SKM-1 treated with dmso at 0.1 percent for 144 hours (cell line): ENCODE measurements around the gene SAYSD1.

Experiments
- DNase-seq: peaks from one replicate; lab custom pipeline; 2025; ENCODE audit not compliant: unreplicated experiment; lab: John Stamatoyannopoulos, UW

Gene SAYSD1

DNA sequence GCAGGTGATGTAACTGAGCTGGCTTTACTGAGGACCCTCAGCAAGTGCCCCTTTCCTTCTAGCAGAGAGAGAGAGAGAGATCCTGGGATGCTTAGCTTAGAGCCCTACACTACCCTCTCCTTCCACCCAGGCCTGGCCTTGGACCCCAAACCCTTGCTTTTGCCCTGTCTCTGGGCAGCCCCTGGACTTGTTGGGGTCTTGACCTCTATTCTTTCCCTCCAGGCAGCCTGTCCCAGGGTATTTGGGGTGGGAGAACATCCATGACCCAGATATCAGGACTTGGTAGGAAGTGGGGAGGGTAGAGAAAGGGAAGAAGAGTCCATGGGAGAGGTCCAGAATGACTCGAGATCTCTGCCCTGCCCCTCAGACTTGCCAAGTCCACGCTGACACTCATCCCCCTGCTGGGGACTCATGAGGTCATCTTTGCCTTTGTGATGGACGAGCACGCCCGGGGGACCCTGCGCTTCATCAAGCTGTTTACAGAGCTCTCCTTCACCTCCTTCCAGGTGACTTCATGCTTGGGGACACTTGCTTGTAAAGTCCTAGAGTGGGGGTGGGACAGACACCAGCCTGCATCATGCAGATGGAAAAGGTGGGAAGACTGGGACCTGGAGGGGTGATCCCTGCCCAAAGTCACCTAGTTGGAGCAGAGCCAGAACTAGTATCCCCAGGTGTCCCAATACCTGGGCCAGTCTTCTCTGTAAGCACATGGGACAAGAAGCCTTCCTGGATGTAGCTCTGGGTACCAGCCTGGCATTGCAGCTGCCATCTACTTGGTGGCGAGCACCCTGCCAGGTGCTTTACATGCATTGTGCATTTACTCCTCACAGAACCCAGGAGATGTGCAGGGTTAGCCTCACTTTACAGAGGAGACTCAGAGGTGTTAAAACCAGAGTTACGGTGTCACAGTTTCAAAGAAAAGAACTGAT, 35.5 kb downstream of the SAYSD1 start:
- no peak for DNase-seq

DNA sequence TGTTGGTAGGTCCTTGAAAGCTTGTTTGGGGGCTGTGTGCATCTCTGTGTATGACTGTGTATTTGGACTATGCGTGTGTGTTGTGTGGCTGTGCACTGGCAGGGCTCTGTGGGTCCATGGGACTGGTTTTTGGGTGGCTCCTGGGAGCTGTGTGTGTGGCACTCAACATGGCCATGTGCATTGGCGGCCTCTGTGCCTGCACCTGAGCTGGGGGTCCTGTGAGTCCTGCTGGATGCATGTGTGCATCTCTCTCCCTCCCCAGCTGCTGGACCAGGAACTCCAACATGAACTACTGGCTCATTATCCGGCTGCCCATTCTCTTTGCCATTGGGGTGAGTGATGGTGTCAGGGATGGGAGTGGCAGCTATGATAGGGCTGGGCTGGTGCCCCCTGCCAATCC, 36.3 kb downstream of the SAYSD1 start:
- no peak for DNase-seq

DNA sequence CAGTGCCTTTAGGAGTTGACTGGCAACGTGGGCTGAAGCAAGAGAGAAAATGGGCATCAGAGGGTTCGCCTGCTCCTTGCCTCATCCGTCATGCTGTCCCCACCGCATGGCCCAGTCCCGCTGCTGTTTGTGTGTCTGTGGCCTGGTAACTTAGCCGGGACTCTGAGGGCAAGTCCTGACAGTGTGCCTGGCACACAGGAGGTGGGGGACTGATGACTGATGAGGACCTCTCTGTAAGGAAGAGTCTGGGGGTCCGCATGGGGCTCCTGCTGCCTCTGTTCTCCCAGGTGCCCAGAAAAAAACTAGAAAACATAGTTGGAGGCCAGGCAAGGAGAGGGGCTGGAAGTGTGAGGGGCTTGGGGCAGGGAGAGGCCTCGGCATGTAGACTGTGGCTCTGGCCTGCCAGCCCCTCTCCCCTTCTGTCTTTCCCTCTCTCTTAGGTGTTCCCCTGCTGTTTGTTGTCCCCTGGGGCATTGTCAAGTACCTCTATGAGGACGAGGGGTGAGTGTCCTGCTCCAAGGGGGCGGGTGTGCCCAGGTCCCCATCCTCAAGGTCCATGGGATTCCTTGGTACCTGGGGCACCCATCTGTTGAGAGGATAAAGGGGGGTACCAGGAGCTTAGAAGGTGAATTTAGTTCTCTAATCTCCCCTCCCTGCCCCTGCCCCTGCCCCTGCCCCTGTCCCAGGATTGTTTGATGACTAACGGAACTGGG, 36.9 kb downstream of the SAYSD1 start:
- no peak for DNase-seq

DNA sequence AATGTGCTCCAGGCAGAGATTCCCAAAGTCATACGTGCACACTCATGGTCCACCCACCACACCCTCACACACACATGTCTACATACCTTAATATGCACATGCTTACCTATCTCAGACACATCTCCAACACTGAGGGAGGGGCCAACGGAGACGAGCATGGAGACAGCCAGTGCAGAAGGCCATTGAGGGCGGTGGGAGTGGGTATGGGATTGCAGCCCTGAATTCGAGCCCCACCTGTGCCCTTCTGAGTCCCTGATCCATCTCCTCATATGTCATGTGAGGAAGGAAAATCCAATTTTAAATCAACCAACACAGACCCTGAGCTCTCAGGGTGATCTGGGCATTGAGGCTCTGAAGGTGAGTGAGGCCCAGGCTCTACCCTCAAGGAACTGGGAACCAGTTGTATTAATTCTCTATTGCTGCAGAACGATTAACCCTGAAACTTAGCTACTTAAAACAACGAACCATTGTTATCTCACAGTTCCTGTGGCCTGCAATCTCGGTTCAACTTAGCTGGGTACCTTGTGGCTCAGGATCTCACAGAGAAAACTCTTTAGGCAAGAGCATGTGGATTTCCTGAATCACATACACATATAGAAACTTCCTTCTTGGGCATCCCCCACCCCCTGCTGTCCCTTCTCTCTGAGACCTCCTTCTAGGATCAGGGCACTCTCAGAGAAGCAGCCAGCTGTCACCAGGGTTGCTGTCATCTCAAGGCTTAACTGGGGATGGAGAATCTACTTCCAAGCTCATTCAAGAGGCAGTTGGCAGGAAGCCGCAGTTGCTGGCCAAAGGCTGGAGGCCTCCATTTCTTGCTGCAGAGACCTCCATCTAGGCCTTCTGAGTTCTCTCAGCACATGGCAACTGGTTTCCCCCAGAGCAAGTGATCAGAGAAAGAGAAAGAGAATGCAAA, 38.1 kb downstream of the SAYSD1 start:
- no peak for DNase-seq

DNA sequence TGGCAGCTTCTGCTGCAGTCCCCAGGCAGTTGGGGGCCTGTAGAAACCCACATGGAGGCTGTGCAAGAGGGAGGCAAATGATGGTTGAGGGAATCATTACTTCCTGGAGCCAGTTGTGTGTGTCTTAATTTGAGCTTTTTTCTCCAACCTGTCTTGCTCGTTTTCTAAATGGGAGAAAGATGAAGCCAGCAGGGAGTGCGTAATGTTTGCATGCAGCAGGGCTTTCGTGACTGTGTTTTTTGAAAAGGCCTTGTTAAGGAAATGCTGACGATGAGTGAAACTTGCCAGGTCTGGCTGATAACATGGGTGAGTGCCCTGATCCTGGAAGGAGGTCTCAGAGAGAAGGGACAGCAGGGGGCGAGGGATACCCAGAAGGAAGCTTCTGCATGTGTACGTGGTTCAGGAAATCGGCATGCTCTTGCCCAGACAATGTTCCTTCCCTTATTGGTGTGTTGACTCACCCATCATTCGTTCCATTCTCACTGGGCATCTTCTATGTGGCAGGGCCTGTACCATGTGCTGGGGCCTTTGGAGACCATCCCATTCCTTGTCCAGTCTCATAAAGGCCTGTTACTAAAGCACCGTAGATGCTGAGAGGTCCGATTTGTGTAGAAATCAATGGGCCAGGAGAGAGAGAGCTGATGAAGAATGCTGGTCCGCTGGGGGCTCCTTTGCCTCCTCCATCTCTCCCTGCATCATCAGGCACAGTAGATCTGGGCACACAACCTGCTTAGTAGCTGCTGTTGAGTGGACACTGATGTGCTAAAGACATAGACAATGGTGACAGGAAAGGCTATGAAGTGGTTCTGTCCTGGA, 39.0 kb downstream of the SAYSD1 start:
- no peak for DNase-seq

DNA sequence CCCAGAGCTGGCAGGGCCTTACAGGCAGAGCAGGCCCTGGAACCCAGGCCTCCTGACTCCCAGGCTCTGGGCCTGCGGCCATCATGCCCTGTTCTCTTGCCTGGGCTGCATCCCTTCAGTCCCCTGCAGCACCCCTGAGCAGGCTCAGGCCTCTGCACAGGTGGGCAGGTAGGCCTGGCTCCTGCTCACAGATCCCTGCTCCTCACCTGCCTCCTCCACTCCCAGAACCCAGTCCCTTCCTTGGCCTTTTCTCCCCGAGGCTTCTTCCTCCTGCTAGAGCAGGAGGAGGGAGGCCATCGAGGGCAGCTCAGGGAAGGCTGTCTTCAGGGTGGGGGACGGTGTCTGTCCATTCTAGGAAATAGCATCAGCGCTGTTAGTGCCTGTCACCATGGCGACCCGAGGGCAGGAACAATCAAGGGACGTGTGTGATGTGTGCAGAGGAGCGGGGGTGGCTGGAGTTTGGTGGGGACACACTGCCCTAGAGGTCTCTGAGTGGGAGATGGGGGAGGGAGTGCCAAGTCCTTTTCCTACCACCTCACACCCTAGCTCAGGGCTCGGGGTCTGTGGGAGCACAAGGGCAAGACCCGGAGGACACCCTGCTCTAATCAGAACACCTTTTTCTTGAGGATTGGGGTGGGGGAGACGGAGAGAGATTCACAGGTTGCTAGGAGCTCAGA, 39.8 kb downstream of the SAYSD1 start:
- DNase-seq, result no peak

DNA sequence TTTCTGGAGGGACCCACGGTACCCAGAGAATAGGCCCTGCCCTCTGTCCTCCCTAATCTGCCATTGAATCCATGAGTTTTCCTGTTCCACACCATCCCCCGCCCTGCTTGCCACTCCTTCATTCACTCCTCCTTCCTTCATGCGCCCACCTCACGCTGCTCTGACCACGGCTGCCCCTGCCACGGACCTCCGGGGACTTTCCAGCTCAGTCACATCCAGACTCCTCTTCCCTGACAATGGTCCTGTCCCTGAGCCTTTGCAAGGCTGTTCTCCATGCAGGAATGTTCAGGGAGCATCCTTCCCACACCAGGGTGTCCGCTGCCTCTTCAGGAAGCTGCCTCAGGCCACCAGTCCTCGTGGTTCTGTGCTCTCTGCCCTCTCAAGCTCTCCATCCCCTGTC, 40.5 kb downstream of the SAYSD1 start:
- DNase-seq, result no peak

DNA sequence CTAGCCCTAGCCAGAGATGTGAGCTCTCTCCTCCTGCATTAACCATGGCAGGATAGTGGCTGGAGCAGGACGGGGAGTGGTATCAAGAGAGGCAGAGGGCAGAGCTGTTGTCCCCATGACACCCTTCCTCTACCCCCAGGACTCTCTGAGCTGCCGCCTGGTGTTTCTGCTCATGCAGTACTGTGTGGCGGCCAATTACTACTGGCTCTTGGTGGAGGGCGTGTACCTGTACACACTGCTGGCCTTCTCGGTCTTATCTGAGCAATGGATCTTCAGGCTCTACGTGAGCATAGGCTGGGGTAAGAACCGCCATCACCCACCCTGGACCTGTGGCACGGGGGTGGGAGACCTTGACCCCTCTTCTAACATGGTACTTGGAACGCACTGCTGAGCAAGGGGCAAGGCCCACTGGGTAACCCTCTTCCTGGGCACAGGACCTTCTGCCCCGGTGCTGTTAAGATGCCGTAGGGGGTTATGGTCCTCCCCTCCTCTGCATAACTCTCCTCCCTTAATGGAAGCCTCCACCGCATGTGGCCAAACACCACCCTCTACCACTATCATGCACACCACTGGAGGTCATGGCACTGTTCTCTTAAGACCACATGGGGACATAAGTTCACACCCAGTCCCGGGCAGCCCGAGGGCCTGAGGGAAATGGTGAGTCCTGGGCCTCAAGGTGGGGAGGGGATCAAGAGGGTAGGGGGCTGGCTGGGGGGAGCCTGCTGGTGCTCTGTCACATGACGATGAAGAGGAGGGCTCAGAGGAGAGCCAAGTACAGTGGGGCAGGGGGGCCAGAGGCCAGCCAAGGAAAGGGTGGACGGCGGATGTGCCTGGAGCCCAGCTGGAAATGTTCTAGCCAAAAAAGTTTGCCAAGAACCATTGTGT, 41.3 kb downstream of the SAYSD1 start:
- DNase-seq, result no peak

DNA sequence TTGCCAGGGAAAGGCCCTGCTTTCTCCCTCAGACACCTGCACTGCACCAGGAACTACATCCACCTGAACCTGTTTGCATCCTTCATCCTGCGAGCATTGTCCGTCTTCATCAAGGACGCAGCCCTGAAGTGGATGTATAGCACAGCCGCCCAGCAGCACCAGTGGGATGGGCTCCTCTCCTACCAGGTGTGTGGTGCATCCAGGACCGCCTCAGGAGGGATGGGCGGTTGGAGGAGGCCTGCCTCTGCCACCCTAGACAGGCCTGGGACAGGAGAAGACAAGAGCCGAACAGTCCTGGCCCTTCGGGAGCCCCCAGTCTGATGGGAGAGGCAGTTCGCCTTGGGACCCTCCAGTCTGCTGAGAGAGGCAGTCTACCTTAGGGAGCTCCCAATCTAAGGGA, 42.2 kb downstream of the SAYSD1 start:
- no peak for DNase-seq

DNA sequence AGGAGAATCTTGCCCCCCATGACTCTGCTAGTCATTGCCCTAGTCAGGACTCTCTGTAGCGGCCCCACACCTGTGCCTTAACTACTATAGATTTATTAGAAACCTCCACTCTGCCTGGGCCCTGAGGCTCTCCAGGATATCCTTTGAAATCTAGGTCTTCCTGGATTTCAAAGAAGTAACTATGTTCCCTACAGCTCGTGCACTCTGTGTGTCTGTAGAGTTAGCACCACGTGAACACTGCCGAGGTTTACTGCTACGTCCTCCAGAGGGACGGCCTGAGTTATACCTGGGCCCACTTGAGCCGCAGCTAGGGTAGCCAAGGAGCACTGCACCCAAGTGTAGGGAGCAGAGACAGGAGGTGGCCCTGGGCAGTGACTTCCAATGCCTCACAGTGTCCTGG, 46.6 kb downstream of the SAYSD1 start:
- no peak for DNase-seq

DNA sequence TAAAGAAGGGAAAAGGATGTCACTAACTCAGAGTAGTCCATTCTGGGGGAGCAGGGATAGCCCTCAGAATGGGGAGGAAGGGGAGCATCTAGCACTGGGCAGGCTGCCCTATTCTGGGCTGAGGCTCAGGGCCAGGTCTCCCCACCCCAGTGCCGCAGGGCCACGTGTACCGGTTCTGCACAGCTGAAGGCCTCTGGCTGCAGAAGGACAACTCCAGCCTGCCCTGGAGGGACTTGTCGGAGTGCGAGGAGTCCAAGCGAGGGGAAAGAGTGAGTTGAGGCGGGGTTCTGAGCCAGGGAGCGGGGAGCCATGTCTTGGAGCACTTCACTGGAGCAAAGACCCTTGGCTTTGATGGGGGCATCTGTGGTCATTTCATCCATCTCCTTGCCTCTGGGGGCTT, 49.4 kb downstream of the SAYSD1 start:
- DNase-seq, result no peak

DNA sequence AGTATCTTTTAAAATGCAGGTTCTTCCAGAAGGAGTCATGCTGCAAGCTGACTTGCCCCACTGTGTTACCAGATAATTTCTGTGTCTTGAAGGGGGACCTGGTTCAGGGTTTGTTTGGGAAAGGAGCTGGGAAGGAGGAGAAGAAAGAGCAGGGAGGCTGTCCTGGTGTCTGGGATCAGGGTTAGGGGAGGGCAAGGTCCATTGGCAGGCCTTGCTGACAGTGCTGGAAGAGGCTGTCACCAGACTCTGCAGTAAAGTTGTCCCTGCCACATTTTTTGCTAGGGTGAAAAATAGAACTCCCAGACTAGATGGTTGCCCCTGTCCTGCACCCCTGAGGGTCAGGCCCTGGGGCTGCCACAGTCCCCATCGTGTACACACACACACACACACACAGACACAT, 51.5 kb downstream of the SAYSD1 start:
- DNase-seq, result no peak

DNA sequence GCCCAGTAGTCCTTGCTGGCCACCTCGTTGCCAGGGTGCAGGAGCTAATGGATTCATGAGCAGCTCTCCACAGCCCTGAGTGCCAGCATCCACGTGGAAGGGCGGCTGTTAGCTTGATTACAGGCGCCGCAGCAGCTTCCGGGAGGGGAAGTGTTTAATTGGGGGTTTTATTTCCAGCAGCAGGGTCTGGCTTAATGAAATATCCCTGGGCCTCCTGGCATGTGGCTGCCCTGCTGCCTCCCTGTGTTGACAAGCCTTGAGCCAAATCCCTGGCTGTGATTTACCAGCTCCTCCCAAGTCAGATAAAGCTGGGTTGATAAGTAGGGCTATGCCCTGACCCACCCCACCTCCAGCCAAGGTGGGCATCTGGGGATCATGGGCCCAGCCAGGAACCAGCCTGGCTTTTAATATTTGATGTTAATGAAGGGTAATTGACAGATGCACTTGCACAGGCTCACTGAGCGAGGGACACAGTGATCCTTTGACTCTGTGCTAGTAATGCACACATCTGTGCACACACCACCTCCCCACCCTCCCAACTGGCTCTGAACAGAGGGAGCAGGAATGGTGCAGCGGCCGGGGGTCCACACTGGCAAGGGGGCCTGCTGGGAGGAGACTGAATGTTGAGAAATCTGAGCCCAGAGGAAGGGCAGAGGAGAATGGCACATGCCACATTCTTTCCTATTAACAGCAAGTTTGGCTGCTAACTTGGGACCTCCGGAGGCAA, 52.8 kb downstream of the SAYSD1 start:
- DNase-seq, result no peak

DNA sequence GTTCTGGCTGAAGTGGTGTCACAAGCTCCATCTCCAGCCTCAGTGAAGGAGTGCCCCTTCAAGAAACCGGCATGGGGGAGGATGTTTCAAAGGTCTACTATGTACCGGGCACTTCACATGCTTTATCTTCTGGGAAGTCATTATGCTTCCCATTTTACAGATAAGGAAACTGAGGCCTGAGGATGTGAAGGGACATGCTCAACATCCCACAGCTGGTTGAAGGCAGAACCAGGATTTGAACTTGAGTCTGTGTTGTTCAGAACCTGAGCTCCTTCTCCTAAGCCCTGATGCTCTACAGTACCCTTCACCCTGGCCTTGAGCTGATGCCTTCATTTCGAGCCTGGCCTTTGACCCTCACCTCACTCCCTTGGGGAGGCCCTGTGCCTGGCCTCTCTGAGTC, 53.4 kb downstream of the SAYSD1 start:
- DNase-seq, result no peak

DNA sequence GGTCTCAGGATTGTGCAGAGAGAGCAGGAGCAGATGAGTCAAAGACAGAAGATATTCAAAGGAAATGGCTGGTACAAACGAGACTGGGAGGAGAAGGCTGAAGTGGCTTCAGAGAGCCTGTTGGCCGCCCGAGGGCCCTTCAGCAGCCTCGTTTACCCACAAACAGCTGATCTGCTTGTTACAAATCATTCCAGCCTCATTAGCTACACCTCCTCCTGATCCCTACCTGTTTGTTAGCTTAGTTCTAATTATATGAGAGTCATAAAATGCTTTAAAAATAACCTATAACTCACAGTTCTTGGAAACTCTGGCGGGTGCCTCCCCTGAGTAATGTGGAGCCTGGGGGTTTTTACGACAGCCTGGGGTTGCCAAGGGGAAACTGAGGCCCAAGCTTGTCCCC, 53.8 kb downstream of the SAYSD1 start:
- no peak for DNase-seq

DNA sequence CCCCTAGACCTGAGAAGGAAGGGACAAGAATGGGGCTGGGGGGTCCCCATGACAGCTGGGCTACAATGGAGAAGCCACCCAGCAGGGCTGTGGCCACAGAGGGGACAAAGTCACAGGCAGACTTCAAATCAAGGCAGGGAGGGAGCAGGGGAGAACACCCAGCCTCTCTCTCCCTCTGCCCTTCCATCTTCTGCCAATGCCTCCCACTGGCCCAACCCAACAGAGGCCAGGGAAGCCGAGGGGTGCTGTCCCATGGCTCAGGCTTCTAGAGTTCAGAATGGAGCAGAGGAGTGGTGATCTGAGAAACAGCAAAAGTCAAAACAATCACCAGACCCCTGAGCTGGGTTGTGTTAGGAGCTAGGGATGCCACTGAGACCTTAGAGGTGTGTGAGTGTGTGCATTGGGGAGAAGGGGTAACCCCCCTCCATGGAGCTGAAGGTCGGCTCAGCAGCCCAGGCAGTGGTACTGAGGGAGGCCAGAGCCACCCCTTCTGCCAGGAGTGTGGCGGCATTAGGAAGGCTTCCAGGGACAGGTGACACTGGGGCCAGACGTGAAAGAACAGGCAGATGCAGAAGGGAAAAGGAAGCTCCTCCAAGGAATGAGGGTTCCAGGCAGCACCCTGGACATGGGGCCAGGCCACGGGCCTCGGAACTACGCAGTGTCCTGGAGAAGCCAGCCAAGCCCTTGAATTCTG, 54.4 kb downstream of the SAYSD1 start:
- DNase-seq, result no peak

DNA sequence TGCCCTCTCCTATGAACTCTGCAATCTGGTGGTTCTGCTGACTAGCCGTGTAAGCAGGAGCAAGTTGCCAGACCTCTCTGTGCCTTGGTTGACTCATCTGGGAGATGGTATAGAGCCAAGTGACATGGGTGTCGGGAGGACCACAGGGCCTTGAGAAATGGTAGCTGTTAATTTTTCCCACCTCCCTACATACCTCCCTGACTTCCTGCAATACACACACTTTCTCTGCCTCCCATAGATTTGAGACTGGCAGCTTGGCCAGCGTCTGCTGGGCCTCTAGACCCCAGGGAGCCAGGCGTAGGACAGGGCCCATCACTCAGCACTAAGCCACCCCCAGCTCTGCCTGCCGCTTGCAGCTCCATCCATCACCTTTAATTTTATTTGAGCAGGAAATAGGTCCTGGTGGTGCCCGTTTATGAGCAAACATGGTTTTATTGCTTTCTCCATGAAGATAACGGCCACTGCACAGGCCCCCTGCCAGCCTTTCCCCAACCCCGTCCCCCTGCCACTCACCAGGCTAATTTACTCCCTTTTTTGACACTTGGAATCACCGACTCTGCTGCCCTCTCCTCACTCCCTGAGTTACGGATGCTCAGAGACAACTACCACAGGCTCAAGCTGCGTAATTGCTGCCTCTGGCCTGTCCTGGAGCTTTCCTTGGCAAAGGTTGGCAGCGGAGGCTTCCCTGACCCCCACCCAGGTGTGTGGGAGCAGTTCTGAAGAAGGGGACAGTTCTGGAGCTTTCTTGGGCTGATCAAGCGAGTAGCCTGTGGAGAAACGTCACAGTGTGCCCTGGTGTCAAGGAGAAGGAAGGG, 55.3 kb downstream of the SAYSD1 start:
- no peak for DNase-seq
